Transverse colon (tissue), 4 donors: ENCODE results near the gene CADPS. TPM values are rescaled to one million over a fixed set of nuclear protein-coding genes. Genes with fewer than 3 reads are reported as not detected.

Source experiments
- DNase-seq: peaks from one replicate; pipeline ENCODE4 v3.0.0-alpha.2; 2019
- H3K27ac ChIP-seq, 4 donors: fragments of 200-600 bp; sonication (generic); 2 replicates each; pipeline ENCODE4 v1.5.1; 2016 to 2018; ENCODE audit warnings: inconsistent platforms in 4 of 4
- H3K27me3 ChIP-seq: fragments of 200-600 bp; sonication (generic); 2 replicates; pipeline ENCODE4 v1.5.1; 2017; ENCODE audit warnings: inconsistent platforms
- H3K36me3 ChIP-seq, 4 donors: fragments of 200-600 bp; sonication (generic); 2 replicates each; pipeline ENCODE4 v1.5.1; 2017 to 2019; ENCODE audit warnings: inconsistent platforms in 4 of 4
- H3K4me1 ChIP-seq, 4 donors: fragments of 200-600 bp; sonication (generic); 2 replicates each; pipeline ENCODE4 v1.5.1; 2017 to 2020; ENCODE audit warnings: inconsistent platforms in 4 of 4
- H3K4me3 ChIP-seq, 4 donors: fragments of 200-600 bp; sonication (generic); 1 replicate in 1 of 4; 2 replicates in 3 of 4; pipeline versions ENCODE4 v1.5.1 to v1.6.1; 2017 to 2019; ENCODE audit warnings: inconsistent platforms in 4 of 4
- H3K9me3 ChIP-seq, 2 donors: fragments of 200-600 bp; sonication (generic); 2 replicates each; pipeline ENCODE4 v1.5.1; 2017 to 2019; ENCODE audit warnings: inconsistent platforms in 2 of 2
- EP300 ChIP-seq: sonication (generic); formaldehyde crosslinking; IDR thresholded peaks from one replicate; pipeline ENCODE4 v1.6.1; 2017; ENCODE audit warnings: antibody characterized with exemption, low read depth
- POLR2A ChIP-seq: fragments of 450-650 bp; IDR thresholded peaks from one replicate; pipeline ENCODE4 v1.6.1; 2016; ENCODE audit warnings: antibody characterized with exemption, mild to moderate bottlenecking, moderate library complexity
- POLR2AphosphoS5 ChIP-seq, 3 donors: sonication (generic); formaldehyde crosslinking; IDR thresholded peaks; one replicate each; pipeline ENCODE4 v1.6.1; 2016; ENCODE audit warnings: antibody characterized with exemption in 3 of 3
- WGBS, 2 donors: methylation state at CpG; one replicate each; pipeline ENCODE4 v1.1.5; 2018; ENCODE audit warnings: low coverage in 1 of 2; 5-methylcytosine and 5-hydroxymethylcytosine counted together
- in situ Hi-C, 4 donors: fragments of 200-750 bp; cut with MboI; loops; one replicate each; pipeline versions ENCODE4 v1.15.0 to v1.15.1; 2017; ENCODE audit warnings: low sequenced_read_pairs in 3 of 4, low pct_ligation_motif_present in 1 of 4, low pct_unique_long_range_greater_than_20kb in 1 of 4
- intact Hi-C: fragments of 100-400 bp; cut with DNase I; formaldehyde crosslinking; loops from one replicate; pipeline ENCODE4 v1.15.1; 2023; ENCODE audit warnings: low total_unique reads
- total RNA-seq, 4 donors: library from RNA; depleted of rRNA; stranded (reverse); fragments of >200 nt; gene quantifications; one replicate each; pipeline ENCODE4 v1.1.0, GENCODE V29; 2016
- TF ChIP-seq, protein P1 (sequence below), 5 experiments: fragments of 200-600 bp in 3 of 5; fragments of 450-650 bp in 2 of 5; sonication (generic) in 3 of 5; IDR thresholded peaks; 1 replicate in 2 of 5; 2 replicates in 3 of 5; pipeline ENCODE4 v1.5.1; 2016 to 2017; ENCODE audit warnings: antibody characterized with exemption in 5 of 5, inconsistent platforms in 3 of 5, mild to moderate bottlenecking in 2 of 5, moderate library complexity in 1 of 5

Gene CADPS
- total RNA-seq, 4 donors from 2014 or later, result 1.9 to 22.7 (median 8.9) TPM

DNA sequence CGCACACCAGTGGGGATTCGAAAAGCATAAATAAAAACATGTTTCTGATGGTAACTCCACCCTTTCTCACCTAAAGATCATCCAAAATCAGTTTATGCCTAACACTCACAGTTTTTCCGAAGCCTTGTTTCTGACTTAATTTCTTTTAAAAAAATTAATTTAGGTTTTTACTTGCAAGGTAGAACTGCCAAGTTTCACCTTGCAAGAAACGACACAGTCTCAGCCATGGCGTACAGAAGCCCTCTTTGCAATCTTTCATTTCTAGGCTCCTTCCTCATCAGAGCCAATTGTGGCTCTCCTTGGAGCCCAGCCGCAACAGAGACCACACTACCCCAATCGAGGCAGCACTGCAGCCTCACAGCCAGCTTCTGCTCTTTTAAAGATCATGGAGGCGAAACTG is 470.9 kb downstream of the CADPS start:
- 82 to 92% methylated on average over 6 to 8 of the region's 8 CpGs for WGBS, 2 donors
- Histone ChIP-seq H3K36me3 (no peaks in the 10 kb centered on the region), H3K4me3 (no peak overlapping the region), H3K27me3 (no peaks in the 10 kb centered on the region), H3K27ac (no peak overlapping the region), H3K4me1 (no peaks in the 10 kb centered on the region), H3K9me3 (no peaks in the 10 kb centered on the region)
- in situ Hi-C loops, result no loop called here
- intact Hi-C loops, result no loop called here
- DNase-seq, result no peak
- TF ChIP-seq POLR2A (no peak), EP300 (no peak), POLR2AphosphoS5 (IDR thresholded peaks at IDR 0.05) (no peak)
- TF ChIP-seq, protein P1, sequence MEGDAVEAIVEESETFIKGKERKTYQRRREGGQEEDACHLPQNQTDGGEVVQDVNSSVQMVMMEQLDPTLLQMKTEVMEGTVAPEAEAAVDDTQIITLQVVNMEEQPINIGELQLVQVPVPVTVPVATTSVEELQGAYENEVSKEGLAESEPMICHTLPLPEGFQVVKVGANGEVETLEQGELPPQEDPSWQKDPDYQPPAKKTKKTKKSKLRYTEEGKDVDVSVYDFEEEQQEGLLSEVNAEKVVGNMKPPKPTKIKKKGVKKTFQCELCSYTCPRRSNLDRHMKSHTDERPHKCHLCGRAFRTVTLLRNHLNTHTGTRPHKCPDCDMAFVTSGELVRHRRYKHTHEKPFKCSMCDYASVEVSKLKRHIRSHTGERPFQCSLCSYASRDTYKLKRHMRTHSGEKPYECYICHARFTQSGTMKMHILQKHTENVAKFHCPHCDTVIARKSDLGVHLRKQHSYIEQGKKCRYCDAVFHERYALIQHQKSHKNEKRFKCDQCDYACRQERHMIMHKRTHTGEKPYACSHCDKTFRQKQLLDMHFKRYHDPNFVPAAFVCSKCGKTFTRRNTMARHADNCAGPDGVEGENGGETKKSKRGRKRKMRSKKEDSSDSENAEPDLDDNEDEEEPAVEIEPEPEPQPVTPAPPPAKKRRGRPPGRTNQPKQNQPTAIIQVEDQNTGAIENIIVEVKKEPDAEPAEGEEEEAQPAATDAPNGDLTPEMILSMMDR (IDR thresholded peaks at IDR 0.05), result no peak

DNA sequence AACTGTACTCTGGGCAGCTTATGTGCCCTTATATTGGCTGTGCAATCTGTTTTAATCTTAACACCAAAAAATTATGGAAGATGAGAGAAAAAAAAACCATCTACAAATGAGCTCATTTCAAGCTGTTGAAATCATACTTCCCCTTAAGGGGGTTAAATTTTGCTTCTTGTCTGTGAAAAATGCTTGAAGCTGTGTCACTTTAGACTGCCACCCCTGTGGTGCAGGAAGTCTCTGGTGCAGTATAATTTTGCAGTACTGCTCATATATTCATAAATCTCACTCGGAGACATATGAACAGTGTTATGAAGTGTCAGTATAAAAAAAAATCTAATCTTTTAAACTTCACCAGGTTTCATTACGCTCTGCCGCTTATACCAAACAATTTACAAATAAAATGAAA is 471.5 kb downstream of the CADPS start:
- in situ Hi-C loops, result no loop called here
- intact Hi-C loops, result no loop called here
- Histone ChIP-seq H3K36me3 (no peaks in the 10 kb centered on the region), H3K27ac (no peak overlapping the region), H3K4me3 (no peak overlapping the region), H3K9me3 (no peaks in the 10 kb centered on the region), H3K4me1 (no peaks in the 10 kb centered on the region), H3K27me3 (no peaks in the 10 kb centered on the region)
- WGBS, 2 donors, result 66 to 73% methylated on average over 3 of the region's 3 CpGs
- TF ChIP-seq, protein P1 (IDR thresholded peaks at IDR 0.05), result no peak
- no peak for DNase-seq

DNA sequence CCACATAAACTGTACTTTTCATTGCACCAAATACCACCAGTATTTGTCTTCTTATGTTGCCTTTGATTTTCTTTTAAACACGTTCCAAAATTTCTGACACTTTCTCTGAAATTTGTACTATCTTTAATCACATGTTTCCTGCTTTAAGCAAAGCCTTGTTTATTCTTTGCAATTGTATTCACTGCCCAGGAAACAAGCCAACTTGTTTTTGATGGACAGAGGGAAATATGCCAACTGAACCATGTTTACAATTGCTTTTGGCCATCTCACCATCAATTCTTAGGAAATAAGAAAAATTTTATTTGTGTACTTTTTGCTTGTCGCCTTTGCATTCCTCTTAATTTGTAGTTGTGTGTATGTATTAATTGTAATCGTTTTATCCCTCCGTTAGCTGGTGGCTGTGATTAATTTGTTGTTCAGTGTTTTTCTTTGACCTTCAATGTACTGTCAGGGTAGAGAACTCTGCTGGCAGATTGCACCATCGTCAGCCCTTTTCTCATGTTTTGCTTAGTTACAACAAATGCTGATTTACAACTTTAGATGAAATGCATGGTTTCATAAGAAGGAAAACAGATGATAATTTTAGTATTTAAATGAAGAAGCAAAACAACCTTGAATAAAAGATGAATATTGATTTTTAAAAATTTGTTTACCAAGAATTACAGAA is 482.5 kb downstream of the CADPS start:
- Histone ChIP-seq H3K4me3 (no peak overlapping the region), H3K9me3 (no peaks in the 10 kb centered on the region), H3K36me3 (no peaks in the 10 kb centered on the region), H3K4me1 (no peaks in the 10 kb centered on the region), H3K27ac (no peak overlapping the region), H3K27me3 (peaks cover under 1% of the 10 kb centered on the region)
- intact Hi-C loops, result no loop called here
- WGBS, 2 donors, result 40 to 44% methylated on average over 5 of the region's 5 CpGs
- DNase-seq, result no peak
- no peak for TF ChIP-seq EP300
- TF ChIP-seq POLR2AphosphoS5 (IDR thresholded peaks at IDR 0.05), result no peak
- TF ChIP-seq, protein P1 (IDR thresholded peaks at IDR 0.05), result no peak
- no peak for TF ChIP-seq POLR2A
- in situ Hi-C loops, result no loop called here

DNA sequence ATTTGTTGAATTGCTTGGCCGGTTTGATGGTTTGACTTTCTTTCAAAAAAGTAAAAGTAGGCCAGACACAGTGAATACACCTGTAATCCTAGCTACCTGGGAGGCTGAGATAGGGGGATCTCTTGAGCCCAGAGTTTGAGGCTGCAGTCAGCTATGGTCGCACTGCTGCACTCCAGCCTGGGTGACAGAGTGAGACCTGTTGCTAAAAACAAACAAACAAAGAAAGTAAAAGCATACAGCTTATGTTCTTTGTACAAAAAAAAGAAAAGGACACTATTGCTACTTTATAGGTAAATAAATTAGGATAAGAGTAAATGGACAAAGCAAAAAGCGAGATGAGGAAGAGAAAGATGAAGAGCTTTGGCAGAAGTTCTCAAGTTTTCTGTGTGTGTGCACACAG is 488.0 kb downstream of the CADPS start:
- TF ChIP-seq POLR2AphosphoS5 (IDR thresholded peaks at IDR 0.05) (no peak), EP300 (no peak), POLR2A (no peak)
- TF ChIP-seq, protein P1 (IDR thresholded peaks at IDR 0.05), result no peak
- Histone ChIP-seq H3K4me1 (no peaks in the 10 kb centered on the region), H3K9me3 (no peaks in the 10 kb centered on the region), H3K27ac (no peak overlapping the region), H3K27me3 (peaks cover 17% of the 10 kb centered on the region), H3K4me3 (no peak overlapping the region), H3K36me3 (no peaks in the 10 kb centered on the region)
- in situ Hi-C loops, result no loop called here
- intact Hi-C loops, result no loop called here
- no peak for DNase-seq
- 80 to 86% methylated on average over 3 of the region's 3 CpGs for WGBS, 2 donors
